Dendritic cell treated with granulocyte-macrophage colony-stimulating factor and Interleukin-4, amounts not matched to agents 40 ng/mL and 50 ng/mL, for 4 days (primary cell): ENCODE data around the gene TTC38.

Source experiments
- H3K27ac Mint-ChIP-seq: one replicate; pipeline ENCODE4 v1.8.0; 2022; ENCODE audit warnings: mild to moderate bottlenecking, mixed read lengths
- H3K27me3 Mint-ChIP-seq: one replicate; pipeline ENCODE4 v1.8.0; 2022; ENCODE audit warnings: mild to moderate bottlenecking, mixed read lengths
- H3K36me3 Mint-ChIP-seq: one replicate; pipeline ENCODE4 v1.8.0; 2022; ENCODE audit warnings: low read depth, mixed read lengths
- H3K4me1 Mint-ChIP-seq: one replicate; pipeline ENCODE4 v1.8.0; 2022; ENCODE audit warnings: low read depth, mixed read lengths
- H3K4me3 Mint-ChIP-seq: one replicate; pipeline ENCODE4 v1.8.0; 2022; ENCODE audit warnings: mild to moderate bottlenecking, moderate library complexity, mixed read lengths
- H3K9me3 Mint-ChIP-seq: one replicate; pipeline ENCODE4 v1.8.0; 2022; ENCODE audit warnings: mixed read lengths
- intact Hi-C: fragments of 100-400 bp; cut with micrococcal nuclease; formaldehyde crosslinking; loops from one replicate; pipeline ENCODE4 v1.15.0; 2022

TTC38 gene

DNA sequence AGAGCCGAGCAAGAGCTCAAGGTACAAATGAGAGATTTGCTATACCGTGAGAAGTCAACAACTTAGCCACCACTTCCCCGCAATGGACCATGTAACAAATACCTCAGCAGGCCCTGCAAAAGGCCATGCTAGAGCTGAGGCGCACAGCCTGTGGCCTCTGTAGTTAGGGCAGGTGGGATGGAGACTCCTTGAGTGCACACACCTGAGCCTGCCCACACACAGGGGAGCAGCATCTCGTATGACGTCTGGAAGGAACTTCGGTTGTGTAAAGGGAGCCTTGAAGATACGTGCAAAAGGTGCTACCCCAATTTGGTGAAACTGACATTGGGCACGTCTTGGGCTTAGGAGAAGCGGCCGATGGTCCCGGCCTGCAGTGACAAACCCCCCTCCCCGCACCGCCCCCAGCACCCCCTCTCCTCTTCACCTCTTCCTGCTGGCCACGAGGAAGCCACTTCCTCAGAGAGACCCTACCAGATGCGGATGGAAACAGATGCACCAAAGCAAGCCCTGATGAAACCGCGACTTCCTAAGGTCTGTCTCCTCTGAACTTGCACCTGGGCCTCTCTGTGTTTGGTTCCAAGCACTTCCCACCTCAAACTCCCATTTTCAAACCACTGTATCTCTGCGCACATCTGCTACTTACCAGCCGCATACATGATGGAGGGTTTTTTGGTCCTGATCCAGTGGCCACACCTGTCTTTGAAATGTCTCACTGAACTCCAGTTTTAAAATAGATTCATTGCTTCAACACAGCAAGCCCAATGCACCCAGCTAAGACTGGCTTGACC, 28.4 kb upstream of the TTC38 start:
- Mint-ChIP-seq H3K4me1 (peaks cover 24% of the 10 kb centered on the region), H3K4me3 (no peak overlapping the region), H3K27me3 (no peaks in the 10 kb centered on the region), H3K9me3 (no peaks in the 10 kb centered on the region), H3K27ac (no peak overlapping the region), H3K36me3 (peaks cover 62% of the 10 kb centered on the region)
- intact Hi-C loops, result loop anchor here (10.0 kb wide), 1 partner anchor 85 kb away; the partner anchor contains the start of gene PPARA

DNA sequence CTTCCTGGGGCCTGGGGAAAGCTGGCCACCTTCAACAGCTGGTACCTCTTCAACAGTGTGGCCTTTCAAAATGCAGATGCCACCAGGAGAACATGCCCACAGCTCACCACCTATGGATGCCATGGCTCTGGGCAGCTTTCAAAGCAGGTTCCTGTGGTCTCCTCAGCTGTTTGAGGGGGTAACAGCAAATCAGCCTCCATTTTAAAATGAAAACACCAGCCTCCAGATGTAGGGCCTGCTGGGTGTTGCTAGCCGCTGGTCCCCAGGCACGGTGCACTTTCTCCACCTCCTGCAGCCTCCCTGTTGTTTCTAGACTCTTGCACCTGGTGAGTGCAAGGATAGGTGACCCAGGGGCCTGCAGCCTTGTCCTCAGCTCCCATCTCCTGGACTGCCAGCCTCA, 27.7 kb upstream of the TTC38 start:
- H3K9me3 Mint-ChIP-seq, result no peaks in the 10 kb centered on the region
- no peak overlapping the region for H3K4me3 Mint-ChIP-seq
- intact Hi-C loops, result loop anchor here (10.0 kb wide), 1 partner anchor 85 kb away; the partner anchor contains the start of gene PPARA
- H3K27me3 Mint-ChIP-seq, result no peaks in the 10 kb centered on the region
- peaks cover 24% of the 10 kb centered on the region for H3K4me1 Mint-ChIP-seq
- peaks cover 62% of the 10 kb centered on the region for H3K36me3 Mint-ChIP-seq
- H3K27ac Mint-ChIP-seq, result no peak overlapping the region

DNA sequence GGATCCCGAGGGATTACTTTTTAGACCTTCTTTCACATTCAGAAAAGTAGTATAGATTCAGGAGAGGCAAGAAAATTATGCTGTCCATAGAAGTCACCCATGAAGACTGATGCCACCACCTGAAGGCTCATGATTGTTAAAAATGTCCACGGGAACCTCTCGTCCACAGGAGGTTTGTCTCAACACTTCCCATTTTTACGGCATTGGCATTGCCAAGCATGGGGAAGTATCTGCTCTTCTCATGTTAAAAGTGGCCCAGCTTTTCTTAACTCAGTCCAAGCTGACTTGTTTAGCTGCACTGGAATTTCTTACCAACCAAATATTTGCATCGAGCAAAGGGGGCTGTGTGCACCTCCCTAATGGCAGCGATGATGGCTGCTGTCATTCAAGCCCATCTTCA, 27.3 kb upstream of the TTC38 start:
- Mint-ChIP-seq H3K27me3 (no peaks in the 10 kb centered on the region), H3K36me3 (peaks cover 61% of the 10 kb centered on the region), H3K4me3 (no peak overlapping the region), H3K9me3 (no peaks in the 10 kb centered on the region), H3K4me1 (peaks cover 24% of the 10 kb centered on the region), H3K27ac (no peak overlapping the region)
- intact Hi-C loops, result loop anchor here (10.0 kb wide), 1 partner anchor 86 kb away; the partner anchor contains the start of gene PPARA

DNA sequence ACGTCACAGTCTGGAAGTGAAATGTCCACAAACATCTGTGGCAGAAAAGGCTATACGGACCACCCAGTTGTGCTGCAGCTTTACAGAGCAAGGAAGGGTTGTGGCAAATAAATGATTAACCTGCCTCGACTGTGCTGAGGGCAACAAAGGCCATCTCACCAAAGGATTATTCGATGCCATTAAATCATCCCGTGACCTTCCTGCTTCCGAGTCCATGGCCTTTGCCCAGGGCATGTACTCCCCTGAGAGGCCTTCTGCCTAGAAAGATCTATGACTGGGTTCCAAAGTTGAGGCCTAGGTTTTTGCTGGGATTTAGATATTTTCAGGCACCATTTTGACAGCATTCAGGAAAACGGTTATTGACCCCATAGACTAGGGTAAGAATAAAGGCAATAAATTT, 26.9 kb upstream of the TTC38 start:
- Mint-ChIP-seq H3K27ac (no peak overlapping the region), H3K9me3 (no peaks in the 10 kb centered on the region), H3K27me3 (no peaks in the 10 kb centered on the region), H3K4me3 (no peak overlapping the region), H3K4me1 (peaks cover 24% of the 10 kb centered on the region), H3K36me3 (peaks cover 57% of the 10 kb centered on the region)
- intact Hi-C loops, result loop anchor here (10.0 kb wide), 1 partner anchor 86 kb away; the partner anchor contains the start of gene PPARA

DNA sequence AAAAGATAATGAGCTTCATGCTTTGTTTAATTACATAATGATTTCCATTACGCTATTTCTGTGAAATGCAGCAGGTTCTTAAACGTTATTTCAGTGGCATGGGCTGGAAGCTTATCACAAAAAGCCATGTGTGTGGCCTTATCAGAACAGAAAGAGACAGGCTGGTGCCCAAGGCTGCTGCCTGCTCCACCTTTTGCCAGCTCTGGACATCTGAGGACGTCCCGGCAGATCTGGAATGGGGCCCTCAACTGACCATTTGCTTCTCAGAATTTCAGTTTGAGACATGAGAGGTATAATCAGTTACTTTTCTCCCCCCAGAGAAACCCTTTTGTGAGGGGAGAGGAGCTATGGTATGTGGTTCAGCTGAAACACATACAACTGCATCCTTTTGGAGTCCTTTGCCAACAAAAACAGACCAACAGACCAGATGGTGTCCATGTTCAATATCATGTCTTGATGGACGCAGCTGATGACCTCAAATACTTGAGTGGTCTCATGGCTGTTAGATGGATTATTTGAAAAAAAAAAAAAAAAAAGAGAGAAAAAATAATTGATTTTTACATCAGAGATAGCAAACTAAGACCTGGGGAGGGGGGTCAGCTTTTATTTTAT, 26.3 kb upstream of the TTC38 start:
- H3K4me3 Mint-ChIP-seq, result no peak overlapping the region
- H3K4me1 Mint-ChIP-seq, result peaks cover 24% of the 10 kb centered on the region
- intact Hi-C loops, result loop anchor here (10.0 kb wide), 1 partner anchor 87 kb away; the partner anchor contains the start of gene PPARA
- H3K27me3 Mint-ChIP-seq, result no peaks in the 10 kb centered on the region
- H3K36me3 Mint-ChIP-seq, result peaks cover 57% of the 10 kb centered on the region
- H3K9me3 Mint-ChIP-seq, result no peaks in the 10 kb centered on the region
- H3K27ac Mint-ChIP-seq, result no peak overlapping the region

DNA sequence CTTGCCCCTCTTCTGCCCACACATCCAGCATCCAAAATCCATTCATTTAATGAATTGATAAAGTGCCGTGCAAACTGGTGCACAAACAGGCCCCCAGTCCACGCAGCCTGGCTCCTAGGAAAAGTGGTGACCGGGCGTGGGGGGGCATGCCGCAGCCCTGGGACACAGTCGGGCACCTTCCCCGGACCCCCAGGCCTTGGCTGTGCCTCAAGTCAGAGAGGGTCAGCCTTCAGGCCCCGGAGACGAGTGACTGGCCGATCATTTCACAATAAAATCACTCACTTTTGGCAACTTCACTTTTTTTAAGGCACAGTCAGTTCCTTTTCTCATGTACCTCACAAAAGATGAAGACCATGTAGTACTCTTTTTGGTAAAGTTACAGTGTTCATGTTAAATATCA, 25.7 kb upstream of the TTC38 start:
- Mint-ChIP-seq H3K27me3 (no peaks in the 10 kb centered on the region), H3K27ac (no peak overlapping the region), H3K4me3 (no peak overlapping the region), H3K4me1 (peaks cover 24% of the 10 kb centered on the region), H3K36me3 (peaks cover 57% of the 10 kb centered on the region), H3K9me3 (no peaks in the 10 kb centered on the region)
- intact Hi-C loops, result loop anchor here (10.0 kb wide), 1 partner anchor 87 kb away; the partner anchor contains the start of gene PPARA

DNA sequence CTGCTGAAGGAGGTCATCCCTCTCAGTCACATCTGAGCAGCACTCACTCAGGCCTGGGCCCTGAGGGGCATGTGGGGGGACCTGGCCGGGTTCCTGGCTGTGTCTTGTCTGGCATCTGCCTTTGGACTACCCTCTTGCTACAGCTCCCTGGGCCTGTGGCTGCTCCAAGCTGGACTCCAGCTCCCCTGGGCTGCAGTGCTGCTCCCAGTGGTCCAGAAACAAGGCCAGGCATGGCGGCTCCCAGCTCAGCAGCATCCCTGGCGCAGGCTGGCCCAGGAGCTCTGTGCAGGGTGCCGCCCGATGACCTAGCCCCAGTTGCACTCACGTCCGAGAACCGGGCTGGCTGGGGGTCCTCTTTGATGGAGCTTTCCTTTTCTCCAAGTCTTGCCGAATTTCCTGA, 23.0 kb upstream of the TTC38 start:
- intact Hi-C loops, result loop anchor here (10.0 kb wide), 1 partner anchor 90 kb away; the partner anchor contains the start of gene PPARA
- Mint-ChIP-seq H3K4me3 (no peak overlapping the region), H3K27ac (no peak overlapping the region), H3K4me1 (peaks cover 26% of the 10 kb centered on the region), H3K9me3 (no peaks in the 10 kb centered on the region), H3K36me3 (peaks cover 34% of the 10 kb centered on the region), H3K27me3 (no peaks in the 10 kb centered on the region)

DNA sequence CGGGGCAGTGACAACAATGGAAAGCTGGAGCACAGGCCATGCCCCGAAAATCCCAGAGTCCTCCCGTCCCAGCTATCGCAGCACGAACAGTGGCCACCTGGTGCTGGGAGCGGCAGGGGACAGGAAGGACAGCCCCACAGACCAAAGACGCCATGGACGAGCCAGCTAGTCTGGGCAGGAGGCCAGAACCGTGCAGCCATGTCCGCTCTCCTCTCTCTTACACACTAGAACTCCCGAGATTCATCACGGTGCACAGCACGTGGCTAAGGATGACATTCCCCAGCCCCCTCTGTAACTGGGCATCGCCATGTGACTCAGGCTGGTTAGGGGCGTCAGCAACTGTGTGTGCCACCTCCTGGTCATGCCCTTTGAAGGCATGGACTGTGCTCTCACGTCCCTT, 22.3 kb upstream of the TTC38 start:
- Mint-ChIP-seq H3K9me3 (no peaks in the 10 kb centered on the region), H3K36me3 (peaks cover 38% of the 10 kb centered on the region), H3K4me1 (peaks cover 20% of the 10 kb centered on the region), H3K4me3 (no peak overlapping the region), H3K27me3 (no peaks in the 10 kb centered on the region), H3K27ac (no peak overlapping the region)
- intact Hi-C loops, result loop anchor here (10.0 kb wide), 1 partner anchor 91 kb away; the partner anchor contains the start of gene PPARA

DNA sequence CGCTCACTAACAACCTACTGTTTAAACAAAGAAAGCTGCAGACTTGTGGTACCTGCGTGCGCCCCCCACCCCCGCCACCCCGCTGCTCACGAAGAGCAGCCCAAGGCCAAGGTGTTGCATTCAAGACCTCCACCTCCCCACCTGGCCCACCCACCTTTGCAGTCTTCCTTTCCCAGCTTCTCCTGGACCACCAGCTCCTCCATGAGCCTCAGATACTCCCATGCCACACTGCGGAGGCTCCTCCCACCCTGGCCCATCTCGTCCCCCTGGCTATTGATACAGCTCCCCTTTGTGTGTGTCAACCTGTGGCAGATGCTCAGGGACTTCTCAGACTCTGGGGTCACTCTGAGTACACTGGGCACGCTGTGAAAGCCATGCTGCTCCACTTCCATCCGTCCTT, 21.6 kb upstream of the TTC38 start:
- H3K9me3 Mint-ChIP-seq, result no peaks in the 10 kb centered on the region
- peaks cover 43% of the 10 kb centered on the region for H3K36me3 Mint-ChIP-seq
- intact Hi-C loops, result loop anchor here (10.0 kb wide), 1 partner anchor 91 kb away; the partner anchor contains the start of gene PPARA
- no peak overlapping the region for H3K4me3 Mint-ChIP-seq
- no peaks in the 10 kb centered on the region for H3K27me3 Mint-ChIP-seq
- peaks cover 20% of the 10 kb centered on the region for H3K4me1 Mint-ChIP-seq
- no peak overlapping the region for H3K27ac Mint-ChIP-seq

DNA sequence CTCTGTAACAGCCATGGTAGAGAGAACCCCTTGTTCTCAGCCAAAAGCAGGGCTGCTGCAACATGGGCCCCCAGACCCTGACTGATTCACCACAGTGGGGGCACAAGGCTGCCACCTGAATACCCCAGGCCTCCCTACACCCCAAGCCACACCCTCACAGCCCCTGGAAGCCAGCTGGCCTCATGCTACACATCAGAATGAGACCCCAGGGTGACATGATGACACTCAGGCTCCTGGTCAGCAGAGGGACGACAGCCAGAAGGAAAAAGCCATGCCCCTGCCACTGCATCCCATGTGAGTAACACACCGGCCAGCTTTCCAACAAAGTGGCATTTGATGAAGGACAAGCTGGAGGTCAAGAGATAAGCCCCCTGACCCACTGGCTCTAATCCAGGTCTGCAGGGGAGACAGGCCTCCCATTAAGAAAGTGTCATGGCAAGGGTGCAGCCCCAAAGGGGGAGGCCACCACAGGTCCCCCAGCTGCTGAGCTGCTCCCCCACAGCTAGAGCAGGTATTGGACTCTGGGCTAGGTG, 20.3 kb upstream of the TTC38 start:
- no peaks in the 10 kb centered on the region for H3K27me3 Mint-ChIP-seq
- H3K36me3 Mint-ChIP-seq, result peaks cover 43% of the 10 kb centered on the region
- no peak overlapping the region for H3K4me3 Mint-ChIP-seq
- H3K4me1 Mint-ChIP-seq, result peaks cover 26% of the 10 kb centered on the region
- H3K27ac Mint-ChIP-seq, result no peak overlapping the region
- intact Hi-C loops, result loop anchor here (10.0 kb wide), 1 partner anchor 93 kb away; the partner anchor contains the start of gene PPARA
- no peaks in the 10 kb centered on the region for H3K9me3 Mint-ChIP-seq

GRCh38 chr22:46250035-46250782, 17.6 kb upstream of the TTC38 start, which contains the start of gene CDPF1:
Gene CDPF1, minus strand, starts transcription at chr22:46250293. Its CDS starts 2,009 bp downstream, at chr22:46248284.
- Mint-ChIP-seq H3K27ac (peak within 1 kb of the TSS; percentile 91), H3K9me3 (no peaks in the 10 kb centered on the region), H3K4me1 (peaks cover 28% of the 10 kb centered on the region), H3K27me3 (no peaks in the 10 kb centered on the region), H3K36me3 (peaks cover 27% of the 10 kb centered on the region), H3K4me3 (peak within 1 kb of the TSS; percentile 90)
- intact Hi-C loops, result loop anchor here (5.0 kb wide), 1 partner anchor 42 kb away; no protein-coding TSS in a partner anchor

GRCh38 chr22:46250783-46251125, 17.1 kb upstream of the TTC38 start:
- H3K27ac Mint-ChIP-seq, result peak overlapping the region; percentile 91
- peaks cover 25% of the 10 kb centered on the region for H3K36me3 Mint-ChIP-seq
- no peaks in the 10 kb centered on the region for H3K9me3 Mint-ChIP-seq
- H3K27me3 Mint-ChIP-seq, result no peaks in the 10 kb centered on the region
- peaks cover 28% of the 10 kb centered on the region for H3K4me1 Mint-ChIP-seq
- intact Hi-C loops, result loop anchor here (5.0 kb wide), 1 partner anchor 42 kb away; no protein-coding TSS in a partner anchor
- H3K4me3 Mint-ChIP-seq, result peak overlapping the region; percentile 90

DNA sequence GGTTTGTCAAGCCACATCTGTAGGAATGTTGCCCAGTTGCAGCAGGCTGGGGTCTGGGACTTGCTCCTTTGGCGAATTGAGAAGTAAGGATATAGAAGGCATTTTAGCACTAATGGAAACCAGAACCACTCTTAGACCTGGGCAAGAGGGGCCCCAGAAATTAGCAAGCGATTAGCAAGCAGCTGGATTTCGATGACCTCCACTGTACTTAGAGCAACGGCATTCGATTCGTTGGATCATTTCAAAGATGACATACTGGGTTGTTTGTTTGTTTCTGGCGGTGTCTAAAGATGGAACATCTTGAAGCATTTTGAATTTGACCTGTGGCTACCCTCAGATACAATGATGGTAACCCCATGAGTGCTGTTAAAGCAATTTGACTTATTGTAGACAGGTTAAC, 16.5 kb upstream of the TTC38 start:
- no peaks in the 10 kb centered on the region for H3K27me3 Mint-ChIP-seq
- H3K4me3 Mint-ChIP-seq, result peak overlapping the region; percentile 90
- intact Hi-C loops, result loop anchor here (5.0 kb wide), 1 partner anchor 41 kb away; no protein-coding TSS in a partner anchor
- H3K9me3 Mint-ChIP-seq, result no peaks in the 10 kb centered on the region
- H3K4me1 Mint-ChIP-seq, result peaks cover 28% of the 10 kb centered on the region
- peaks cover 22% of the 10 kb centered on the region for H3K36me3 Mint-ChIP-seq
- H3K27ac Mint-ChIP-seq, result peak overlapping the region; percentile 91
